IPS-11a (cell line): ENCODE results near the gene ADAMTSL1.

ENCODE experiments used
- H3K4me3 ChIP-seq: one replicate; pipeline ENCODE4 v1.5.1; 2013; ENCODE audit warnings: low read depth, low read length, control low read depth

Gene ADAMTSL1

GRCh38 chr9:18891946-18892670 lies 418.2 kb downstream of the ADAMTSL1 start:
- H3K4me3 ChIP-seq, result no peak overlapping the region

- H3K4me3 ChIP-seq, result no peak overlapping the region
Measured at GRCh38 chr9:18893046-18893445, 419.1 kb downstream of the ADAMTSL1 start.

GRCh38 chr9:18893491-18893890 lies 419.5 kb downstream of the ADAMTSL1 start:
- no peak overlapping the region for H3K4me3 ChIP-seq

GRCh38 chr9:18896004-18896403 lies 422.1 kb downstream of the ADAMTSL1 start:
- H3K4me3 ChIP-seq, result no peak overlapping the region

GRCh38 chr9:18896531-18897179 lies 422.7 kb downstream of the ADAMTSL1 start:
- no peak overlapping the region for H3K4me3 ChIP-seq

GRCh38 chr9:18903450-18903849 lies 429.5 kb downstream of the ADAMTSL1 start:
- no peak overlapping the region for H3K4me3 ChIP-seq

GRCh38 chr9:18905028-18905882 lies 431.3 kb downstream of the ADAMTSL1 start:
- H3K4me3 ChIP-seq, result no peak overlapping the region

GRCh38 chr9:18905883-18906629 lies 432.1 kb downstream of the ADAMTSL1 start:
- no peak overlapping the region for H3K4me3 ChIP-seq

GRCh38 chr9:18906656-18907395 lies 432.9 kb downstream of the ADAMTSL1 start:
- H3K4me3 ChIP-seq, result no peak overlapping the region

GRCh38 chr9:18907927-18908625 lies 434.1 kb downstream of the ADAMTSL1 start:
- H3K4me3 ChIP-seq, result no peak overlapping the region

- no peak overlapping the region for H3K4me3 ChIP-seq
Measured at GRCh38 chr9:18909140-18910018, 435.4 kb downstream of the ADAMTSL1 start.

- no peak overlapping the region for H3K4me3 ChIP-seq
Measured at GRCh38 chr9:18910435-18910834, 436.5 kb downstream of the ADAMTSL1 start.

GRCh38 chr9:18910916-18911315 lies 437.0 kb downstream of the ADAMTSL1 start:
- H3K4me3 ChIP-seq, result no peak overlapping the region

GRCh38 chr9:18911714-18912342 lies 437.9 kb downstream of the ADAMTSL1 start:
- no peak overlapping the region for H3K4me3 ChIP-seq

- H3K4me3 ChIP-seq, result no peak overlapping the region
Measured at GRCh38 chr9:18920141-18921084, 446.5 kb downstream of the ADAMTSL1 start.

GRCh38 chr9:18921366-18922075 lies 447.6 kb downstream of the ADAMTSL1 start:
- H3K4me3 ChIP-seq, result no peak overlapping the region
